ENCODE measurements around the gene P2RY2. TPM values are rescaled to one million over a fixed set of nuclear protein-coding genes. Genes with fewer than 3 reads are reported as not detected.
A peak's percentile ranks its signal among the peaks of the same experiment; 100 is the strongest.

P2RY2 gene
- total and polyA plus RNA-seq, 2 of the 8 experiments (the other 6 are each of a cell fraction or from before 2014, with no cell fraction given), result 1.0 to 1.5 TPM

DNA sequence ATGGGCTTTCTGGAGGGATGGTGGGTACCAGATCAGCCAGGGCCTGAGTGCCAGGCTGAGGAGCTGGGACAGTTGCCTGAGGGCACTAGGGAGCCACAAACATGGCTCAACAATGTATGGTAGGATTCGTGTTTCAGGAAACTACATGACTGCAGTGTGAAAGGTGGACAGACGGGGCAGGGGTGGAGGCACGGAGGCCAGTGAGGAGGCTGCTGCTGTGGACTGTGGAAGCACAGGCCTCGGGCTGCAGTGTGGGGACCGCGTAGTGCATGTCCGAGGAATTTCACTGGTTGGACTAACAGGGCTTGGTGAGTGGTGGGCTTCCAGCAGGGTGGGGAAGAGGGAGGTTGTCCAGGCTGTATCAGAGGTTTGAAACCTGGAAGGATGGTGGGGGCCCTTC lies 7.8 kb downstream of the P2RY2 start:
- Histone ChIP-seq H3K79me1 (ENCODE audit: low read depth, low read length) (no peaks in the 10 kb centered on the region; the same call in 1 of the 2 replicates), H3K23me2 (ENCODE audit: low read depth, low read length) (no peaks in the 10 kb centered on the region; the same call in 1 of the 2 replicates), H3K18ac (ENCODE audit: extremely low read depth, low read length) (no peak overlapping the region)
- no peak for TF ChIP-seq YY1 (IDR thresholded peaks at IDR 0.05; ENCODE audit: low read depth, low read length)
- TF ChIP-seq CHD2 (IDR thresholded peaks at IDR 0.05; ENCODE audit: low read length), result no peak
- TF ChIP-seq CBX8 (IDR thresholded peaks at IDR 0.05; ENCODE audit: borderline replicate concordance, low read depth, low read length), result no peak
- no peak for TF ChIP-seq KDM1A (IDR thresholded peaks at IDR 0.05; ENCODE audit: borderline replicate concordance, low read length)
- TF ChIP-seq BCL11A (IDR thresholded peaks at IDR 0.05; ENCODE audit: low read depth in 2 of 2, low read length in 2 of 2), result no peak

More for the DNA sequence above, 7.8 kb downstream of the P2RY2 start:
- no peak overlapping the region for H3K9ac ChIP-seq (replicated peaks in 1 of 4; ENCODE audit: extremely low read depth in 1 of 4, low read depth in 3 of 4, low read length in 3 of 4)
- ChIA-PET CTCF (ENCODE audit: partially characterized antibody) (interaction anchor here (1.1 to 21.6 kb wide), 8 partner anchors 8 to 64 kb away, joined by 4 to 451 read pairs (median 8); partner anchors contain the start of gene P2RY2), POLR2A (ENCODE audit: partially characterized antibody) (no interaction called here)
- H3K23ac ChIP-seq (ENCODE audit: insufficient read length), result no peak overlapping the region
- 0 out of 2 replicates have a peak overlapping the region, but pooled peaks have one; percentile 13 for H2BK20ac ChIP-seq (ENCODE audit: low read length)
- no peak overlapping the region for H2BK120ac ChIP-seq (replicated peaks; ENCODE audit: low read depth, low read length)
- no peak overlapping the region for H2AFZ ChIP-seq (ENCODE audit: low read length)
- FAIRE-seq (no peak), DNase-seq (ENCODE audit: low read depth in 1 of 2, low spot score in 2 of 2) (no peak)
- H3K27ac ChIP-seq (ENCODE audit: low read depth, low read length), result no peak overlapping the region
- 93% methylated on average over 7 of the region's 7 CpGs; no CpG with 5 or more reads in 1 of the 2 experiments for WGBS, 2 experiments (ENCODE audit: extremely low coverage in 1 of 2, insufficient coverage in 1 of 2, insufficient read length in 1 of 2, insufficient replicate concordance in 2 of 2, low coverage in 1 of 2, low lambda C conversion rate in 2 of 2, missing lambda C conversion rate in 1 of 2)
- H3K27me3 ChIP-seq (replicated peaks in 1 of 4; ENCODE audit: control insufficient read depth in 3 of 4, extremely low read depth in 1 of 4, insufficient read depth in 3 of 4, low read length in 3 of 4), result peaks cover 0 to 3% (median 0%) of the 10 kb centered on the region in 4 experiments; a peak in 2 of 7 replicates
- H2BK15ac ChIP-seq (ENCODE audit: low read length), result peak overlapping the region; percentile 61; the same call in 1 of the 2 replicates
- H3K4me1 ChIP-seq (replicated peaks in 1 of 4; ENCODE audit: control insufficient read depth in 3 of 4, insufficient read depth in 4 of 4, low read length in 3 of 4), result peaks cover 3 to 15% (median 13%) of the 10 kb centered on the region in 4 experiments
- no peak overlapping the region for H3K56ac ChIP-seq (replicated peaks; ENCODE audit: insufficient read length, low read depth, low read length)
- H3K14ac ChIP-seq (ENCODE audit: insufficient read length), result no peak overlapping the region
- no peak overlapping the region for H3K4me2 ChIP-seq (ENCODE audit: insufficient read depth in 1 of 2, low read depth in 2 of 2, low read length in 2 of 2)
- H4K5ac ChIP-seq (ENCODE audit: insufficient read length, low read depth, low read length), result no peak overlapping the region
- no peaks in the 10 kb centered on the region for H4K20me1 ChIP-seq (replicated peaks in 1 of 2; ENCODE audit: control insufficient read depth in 1 of 2, insufficient read depth in 2 of 2, low read length in 2 of 2)
- no peaks in the 10 kb centered on the region for H3K79me2 ChIP-seq (ENCODE audit: control insufficient read depth in 1 of 2, insufficient read depth in 2 of 2, low read length in 2 of 2)
- peak overlapping the region; percentile 60; the same call in 1 of the 2 replicates for H2BK12ac ChIP-seq (ENCODE audit: low read depth, low read length)
- no peak overlapping the region for H4K8ac ChIP-seq (ENCODE audit: extremely low read depth, insufficient read depth, low read length)
- peak overlapping the region; percentile 36 for H4K91ac ChIP-seq (replicated peaks; ENCODE audit: insufficient read length, low read length)
- H3K4me3 ChIP-seq (ENCODE audit: extremely low read depth in 1 of 4, insufficient read depth in 2 of 4, low read depth in 3 of 4, low read length in 4 of 4), result no peak overlapping the region
- no peaks in the 10 kb centered on the region for H3K9me3 ChIP-seq (ENCODE audit: insufficient read depth in 2 of 2, low read depth in 1 of 2, low read length in 1 of 2)
- H3K36me3 ChIP-seq (ENCODE audit: control insufficient read depth in 2 of 4, insufficient read depth in 4 of 4, low read length in 3 of 4), result no peaks in the 10 kb centered on the region
- H2AK5ac ChIP-seq (ENCODE audit: low read depth, low read length), result 0 out of 2 replicates have a peak overlapping the region, but pooled peaks have one; percentile 16
- H3K4ac ChIP-seq (replicated peaks; ENCODE audit: insufficient read length, low read depth, low read length), result no peak overlapping the region
- no peak overlapping the region for H2BK5ac ChIP-seq (ENCODE audit: low read depth, low read length)
